A549 (cell line): ENCODE results near the gene PGM2. TPM values are rescaled to one million over a fixed set of nuclear protein-coding genes. Genes with fewer than 3 reads are reported as not detected.

Source experiments
- ATAC-seq, 2 experiments: fragments of 200-7000 bp in 1 of 2; fragments of >200 bp in 1 of 2; cut with Nextera tagmentation in 1 of 2; cut with Tn5 transposase in 1 of 2; 3 replicates each; pipeline versions ENCODE4 v1.8.0 to v1.9.1; 2018 to 2020; ENCODE audit warnings: mild to moderate bottlenecking in 1 of 2, moderate library complexity in 1 of 2
- CTCF ChIA-PET: fragments of 300-600 bp; sonication (Branson Sonifier 250); formaldehyde crosslinking; extraction: SDS; loops from one replicate; lab custom pipeline; 2021; ENCODE audit warnings: antibody characterized with exemption, inconsistent platforms; lab: Yijun Ruan, JAX
- POLR2A ChIA-PET: fragments of 350-600 bp; formaldehyde crosslinking; extraction: SDS; loops from one replicate; lab custom pipeline; 2021; ENCODE audit warnings: antibody characterized with exemption, inconsistent platforms; lab: Yijun Ruan, JAX
- DNase-seq, 2 experiments: peaks; one replicate each; pipeline versions ENCODE4 v3.0.0 to v3.0.0-alpha.2; 2011 to 2016; ENCODE audit warnings: low read depth in 1 of 2, low spot score in 1 of 2
- FAIRE-seq: peaks from 2 replicates; lab custom pipeline; 2011; peaks lifted over from hg19 to GRCh38; lab: Jason Lieb, UNC
- H3K27ac ChIP-seq, 2 experiments: fragments of >200 bp; sonication (Bioruptor Twin); formaldehyde crosslinking; 3 replicates each; pipeline ENCODE4 v1.5.1; 2016 to 2017
- H3K4me1 ChIP-seq: fragments of >200 bp; sonication (Bioruptor Twin); formaldehyde crosslinking; 3 replicates; pipeline ENCODE4 v1.6.1; 2016
- H3K4me2 ChIP-seq: fragments of >200 bp; sonication (Bioruptor Twin); formaldehyde crosslinking; 3 replicates; pipeline ENCODE4 v1.6.1; 2016
- H3K4me3 ChIP-seq: fragments of >200 bp; sonication (Bioruptor Twin); formaldehyde crosslinking; 3 replicates; pipeline ENCODE4 v1.5.1; 2016
- H3K9me3 ChIP-seq: fragments of >200 bp; sonication (Bioruptor Twin); formaldehyde crosslinking; 3 replicates; pipeline ENCODE4 v1.6.1; 2016
- E2F6 ChIP-seq: IDR thresholded peaks from 2 replicates; pipeline ENCODE4 v1.6.1; 2012; ENCODE audit warnings: low read depth, borderline replicate concordance
- EHMT2 ChIP-seq: fragments of 200-600 bp; sonication (generic); IDR thresholded peaks from 2 replicates; pipeline ENCODE4 v1.6.1; 2016; ENCODE audit warnings: antibody characterized with exemption, low read depth, mild to moderate bottlenecking, moderate library complexity
- HES2 ChIP-seq: fragments of >200 bp; sonication (Bioruptor Twin); formaldehyde crosslinking; IDR thresholded peaks from 2 replicates; pipeline ENCODE4 v1.6.1; 2016
- HEYL ChIP-seq: fragments of 250-450 bp; sonication (Bioruptor Pico); IDR thresholded peaks from 2 replicates; pipeline ENCODE4 v1.8.0; 2021; ENCODE audit warnings: mild to moderate bottlenecking, moderate library complexity
- HMGXB4 ChIP-seq: fragments of 250-450 bp; sonication (Bioruptor Pico); IDR thresholded peaks from 2 replicates; pipeline ENCODE4 v1.5.0; 2021; ENCODE audit warnings: mild to moderate bottlenecking, moderate library complexity, borderline replicate concordance
- MAX ChIP-seq: IDR thresholded peaks from 2 replicates; pipeline ENCODE4 v1.6.1; 2012
- MAZ ChIP-seq: fragments of 150-350 bp; IDR thresholded peaks from 2 replicates; pipeline ENCODE4 v1.6.1; 2014; ENCODE audit warnings: antibody characterized with exemption, low read depth, low read length, borderline replicate concordance
- MYC ChIP-seq: IDR thresholded peaks from 2 replicates; pipeline ENCODE4 v1.6.1; 2012; ENCODE audit warnings: mild to moderate bottlenecking, inconsistent platforms, low read length, improper control_type of control experiment, borderline replicate concordance
- NPAS2 ChIP-seq: fragments of 250-450 bp; sonication (Bioruptor Pico); IDR thresholded peaks from 2 replicates; pipeline ENCODE4 v1.8.0; 2022; ENCODE audit warnings: mild to moderate bottlenecking, moderate library complexity, borderline replicate concordance
- PHF8 ChIP-seq: fragments of 200-600 bp; sonication (generic); IDR thresholded peaks from 2 replicates; pipeline ENCODE4 v1.6.1; 2016; ENCODE audit warnings: low read depth, mild to moderate bottlenecking, antibody characterized with exemption, moderate library complexity, borderline replicate concordance
- POLR2A ChIP-seq: IDR thresholded peaks from 2 replicates; pipeline ENCODE4 v1.6.1; 2012; ENCODE audit warnings: mild to moderate bottlenecking, low read length
- POLR2AphosphoS2 ChIP-seq: conservative IDR thresholded peaks from 2 replicates; pipeline ENCODE4 v1.6.1; 2012; ENCODE audit warnings: low read length, improper control_type of control experiment, inconsistent platforms
- RARB ChIP-seq: fragments of 250-450 bp; sonication (Bioruptor Pico); IDR thresholded peaks from 2 replicates; pipeline ENCODE4 v1.8.0; 2021; ENCODE audit warnings: mild to moderate bottlenecking, moderate library complexity
- REST ChIP-seq: fragments of 200-600 bp; sonication (generic); IDR thresholded peaks from 2 replicates; pipeline ENCODE4 v1.6.1; 2016; ENCODE audit warnings: antibody characterized with exemption, mild to moderate bottlenecking, moderate library complexity
- RFX5 ChIP-seq: fragments of 450-650 bp; IDR thresholded peaks from 2 replicates; pipeline ENCODE4 v1.7.1; 2014; ENCODE audit warnings: antibody characterized with exemption, mild to moderate bottlenecking, moderate library complexity
- RNF2 ChIP-seq: fragments of 200-600 bp; sonication (generic); IDR thresholded peaks from 2 replicates; pipeline ENCODE4 v1.6.1; 2016; ENCODE audit warnings: low read depth, mild to moderate bottlenecking, antibody characterized with exemption, moderate library complexity, borderline replicate concordance
- SMC3 ChIP-seq: fragments of >200 bp; sonication (Bioruptor Twin); formaldehyde crosslinking; IDR thresholded peaks from 3 replicates; pipeline ENCODE4 v1.6.1; 2018; ENCODE audit warnings: inconsistent platforms
- TP53 ChIP-seq: fragments of 250-450 bp; sonication (Bioruptor Pico); IDR thresholded peaks from 2 replicates; pipeline ENCODE4 v1.5.0; 2021; ENCODE audit warnings: mild to moderate bottlenecking, moderate library complexity
- ZC3H11A ChIP-seq: fragments of 450-650 bp; IDR thresholded peaks from 2 replicates; pipeline ENCODE4 v1.6.1; 2014; ENCODE audit warnings: antibody characterized with exemption, mild to moderate bottlenecking
- ZFP36 ChIP-seq: fragments of 450-650 bp; IDR thresholded peaks from 2 replicates; pipeline ENCODE4 v1.6.1; 2014; ENCODE audit warnings: borderline replicate concordance; ENCODE audit not compliant: partially characterized antibody
- ZSCAN20 ChIP-seq: fragments of 250-450 bp; sonication (Bioruptor Pico); IDR thresholded peaks from 2 replicates; pipeline ENCODE4 v1.8.0; 2022; ENCODE audit warnings: mild to moderate bottlenecking, moderate library complexity
- WGBS: methylation state at CpG from one replicate; pipeline ENCODE4 v1.1.6; 2017; ENCODE audit errors: missing lambda C conversion rate; 5-methylcytosine and 5-hydroxymethylcytosine counted together
- polyA plus RNA-seq, 4 experiments: library from polyadenylated mRNA; depleted of rRNA in 3 of 4; stranded (reverse); fragments of >200 nt; fragmentation: RNase III in 1 of 4; extraction: RNeasy Plus Mini Kit Qiagen cat#74134 plus additional on column Dnase treatment in 1 of 4; gene quantifications; 2 replicates in 3 of 4; 3 replicates in 1 of 4; pipeline ENCODE4 v1.2.3, GENCODE V29; 2011 to 2017

Gene PGM2
- polyA plus RNA-seq, 2 of the 4 experiments (the other 2 are of a cell fraction) = 11.4 to 17.0 TPM

- 10% methylated on average over 4 of the region's 4 CpGs for WGBS
- H3K4me2 ChIP-seq = no peak overlapping the region
- ATAC-seq (no peak), FAIRE-seq (no peak), DNase-seq (peak in 1 of 2 experiments; percentile 2)
- ChIA-PET POLR2A (no interaction called here), CTCF (no interaction called here)
- no peak overlapping the region for H3K4me3 ChIP-seq
- H3K4me1 ChIP-seq = peaks cover 7% of the 10 kb centered on the region; the same call in 1 of the 3 replicates
- TF ChIP-seq PHF8 (no peak), REST (no peak), ZC3H11A (no peak), ZSCAN20 (CRISPR knock-in tag) (no peak), HEYL (CRISPR knock-in tag) (no peak), RNF2 (no peak), NPAS2 (CRISPR knock-in tag) (no peak), RFX5 (no peak), MAZ (no peak), SMC3 (no peak), HMGXB4 (CRISPR knock-in tag) (no peak), MYC (no peak), ZFP36 (no peak)
- H3K27ac ChIP-seq = no peak overlapping the region
- H3K9me3 ChIP-seq = no peaks in the 10 kb centered on the region
These were observed 56.3 kb downstream of the PGM2 start for GRCh38 chr4:37882665-37883296.

GRCh38 chr4:37884855-37885487 is 58.5 kb downstream of the PGM2 start:
- TF ChIP-seq HES2 = no peak
- no peak for TF ChIP-seq NPAS2 (CRISPR knock-in tag)
- no peak for TF ChIP-seq POLR2A
- TF ChIP-seq POLR2AphosphoS2 = no peak
- TF ChIP-seq RARB (CRISPR knock-in tag) = no peak
- TF ChIP-seq TP53 = no peak
- TF ChIP-seq MAZ = no peak
- no peak for TF ChIP-seq MAX
- TF ChIP-seq E2F6 = no peak
- no peak for TF ChIP-seq EHMT2
- FAIRE-seq = no peak
- POLR2A ChIA-PET = no interaction called here
- H3K9me3 ChIP-seq = no peaks in the 10 kb centered on the region
- no peak overlapping the region for H3K4me2 ChIP-seq
- ATAC-seq = no peak
- no peak overlapping the region for H3K4me3 ChIP-seq
- CTCF ChIA-PET = no interaction called here
- H3K27ac ChIP-seq = no peak overlapping the region
- H3K4me1 ChIP-seq = peaks cover 7% of the 10 kb centered on the region; the same call in 1 of the 3 replicates
- no peak for DNase-seq
- WGBS = 41% methylated on average over 3 of the region's 3 CpGs
